B cell (primary cell): Measurements from ENCODE around the gene MYL10. TPM values are rescaled to one million over a fixed set of nuclear protein-coding genes. Genes with fewer than 3 reads are reported as not detected.

Experiments
- ATAC-seq: fragments of 200-7000 bp; cut with Tn5 transposase; one replicate; pipeline ENCODE4 v1.10.0; 2021; ENCODE audit warnings: low read depth, mild to moderate bottlenecking, moderate number of reproducible peaks, moderate library complexity
- CTCF ChIA-PET: fragments of 350-600 bp; sonication (Branson Sonifier 250); formaldehyde crosslinking; loops from one replicate; lab custom pipeline; 2021; ENCODE audit warnings: antibody characterized with exemption, inconsistent platforms; lab: Charles Lee
- POLR2A ChIA-PET: fragments of 350-600 bp; sonication (Branson Sonifier 250); formaldehyde crosslinking; loops from one replicate; lab custom pipeline; 2021; ENCODE audit warnings: antibody characterized with exemption; lab: Charles Lee
- DNase-seq: peaks from one replicate; pipeline ENCODE4 v3.0.0; 2013
- H2AFZ ChIP-seq: 2 replicates; pipeline ENCODE4 v1.6.1; 2012; ENCODE audit warnings: mild to moderate bottlenecking, low read depth, low read length; ENCODE audit not compliant: insufficient read depth, poor library complexity, severe bottlenecking
- H3K27ac ChIP-seq, 2 donors: 1 replicate in 1 of 2; 2 replicates in 1 of 2; pipeline ENCODE4 v1.5.1; 2012 to 2013; ENCODE audit warnings: low read length in 2 of 2, mild to moderate bottlenecking in 2 of 2, moderate library complexity in 1 of 2
- H3K27me3 ChIP-seq, 4 experiments: fragments of 200-600 bp in 1 of 4; sonication (generic) in 1 of 4; replicated peaks in 1 of 4; 1 replicate in 2 of 4; 2 replicates in 2 of 4; pipeline versions ENCODE4 v1.6.1 to v1.7.0; 2013 to 2016; ENCODE audit warnings: low read length in 3 of 4, mild to moderate bottlenecking in 2 of 4, mixed read lengths in 1 of 4, moderate library complexity in 1 of 4; ENCODE audit not compliant: insufficient read depth in 4 of 4, control insufficient read depth in 3 of 4; ENCODE audit errors: control extremely low read depth in 1 of 4
- H3K36me3 ChIP-seq, 2 experiments: replicated peaks in 1 of 2; 1 replicate in 1 of 2; 2 replicates in 1 of 2; pipeline versions ENCODE4 v1.6.1 to v1.7.1; 2013; ENCODE audit warnings: low read length in 1 of 2; ENCODE audit not compliant: insufficient read depth in 2 of 2, control insufficient read depth in 1 of 2; ENCODE audit errors: control extremely low read depth in 1 of 2, extremely low read depth in 1 of 2
- H3K4me1 ChIP-seq, 2 donors: fragments of 200-600 bp in 1 of 2; sonication (generic) in 1 of 2; 1 replicate in 1 of 2; 2 replicates in 1 of 2; pipeline versions ENCODE4 v1.5.1 to v1.6.1; 2013 to 2017; ENCODE audit warnings: low read length in 2 of 2; ENCODE audit not compliant: control insufficient read depth in 2 of 2, insufficient read depth in 2 of 2
- H3K4me2 ChIP-seq: replicated peaks from 2 replicates; pipeline ENCODE3; 2012; ENCODE audit warnings: mild to moderate bottlenecking, low read depth, low read length; ENCODE audit not compliant: poor library complexity, severe bottlenecking
- H3K4me3 ChIP-seq, 5 experiments: fragments of 200-600 bp in 1 of 5; sonication (generic) in 1 of 5; 1 replicate in 3 of 5; 2 replicates in 2 of 5; pipeline versions ENCODE4 v1.5.1 to v1.7.0; 2011 to 2016; ENCODE audit warnings: low read length in 4 of 5, mild to moderate bottlenecking in 4 of 5, low read depth in 2 of 5, control low read depth in 1 of 5, moderate library complexity in 1 of 5; ENCODE audit not compliant: insufficient read depth in 1 of 5; ENCODE audit errors: control extremely low read depth in 1 of 5, extremely low read depth in 1 of 5
- H3K79me2 ChIP-seq: fragments of 200-600 bp; sonication (generic); one replicate; pipeline ENCODE4 v1.6.0; 2016; ENCODE audit warnings: low read length; ENCODE audit not compliant: control insufficient read depth, insufficient read depth
- H3K9ac ChIP-seq: fragments of 200-600 bp; sonication (generic); 2 replicates; pipeline ENCODE4 v1.6.1; 2017; ENCODE audit warnings: mild to moderate bottlenecking, low read length, moderate library complexity
- H3K9me3 ChIP-seq, 3 donors: one replicate each; pipeline versions ENCODE4 v1.6.1 to v1.7.1; 2013; ENCODE audit warnings: low read length in 2 of 3; ENCODE audit not compliant: control insufficient read depth in 2 of 3, insufficient read depth in 1 of 3; ENCODE audit errors: control extremely low read depth in 1 of 3
- H4K20me1 ChIP-seq: 2 replicates; pipeline ENCODE4 v1.6.0; 2012; ENCODE audit warnings: mild to moderate bottlenecking, low read length; ENCODE audit not compliant: insufficient read depth, control insufficient read depth, poor library complexity, severe bottlenecking
- H3K27ac Mint-ChIP-seq: one replicate; pipeline ENCODE4 v1.8.0; 2021; ENCODE audit warnings: mixed read lengths
- H3K27me3 Mint-ChIP-seq: one replicate; pipeline ENCODE4 v1.8.0; 2021; ENCODE audit warnings: mixed read lengths
- H3K4me1 Mint-ChIP-seq: one replicate; pipeline ENCODE4 v1.8.0; 2021; ENCODE audit warnings: mixed read lengths
- H3K4me3 Mint-ChIP-seq: one replicate; pipeline ENCODE4 v1.8.0; 2021; ENCODE audit warnings: mixed read lengths
- H3K9me3 Mint-ChIP-seq: one replicate; pipeline ENCODE4 v1.8.0; 2022; ENCODE audit warnings: mixed read lengths; ENCODE audit not compliant: insufficient read depth
- CTCF ChIP-seq: fragments of 200-600 bp; IDR thresholded peaks from one replicate; pipeline ENCODE4 v1.8.0; 2022; ENCODE audit warnings: antibody characterized with exemption, mild to moderate bottlenecking
- EZH2 ChIP-seq: IDR thresholded peaks from 2 replicates; pipeline ENCODE4 v1.6.1; 2012; ENCODE audit warnings: borderline replicate concordance, low read depth, mild to moderate bottlenecking, moderate library complexity, low read length; ENCODE audit not compliant: insufficient read depth, poor library complexity, severe bottlenecking
- WGBS: methylation state at CpG from one replicate; pipeline ENCODE4 v1.1.5; 2013; ENCODE audit warnings: missing lambda C conversion rate; ENCODE audit not compliant: insufficient coverage; 5-methylcytosine and 5-hydroxymethylcytosine counted together
- intact Hi-C: fragments of 100-400 bp; cut with micrococcal nuclease; formaldehyde crosslinking; loops from one replicate; pipeline ENCODE4 v1.10.0; 2022
- polyA plus RNA-seq: library from polyadenylated mRNA; depleted of rRNA; stranded (reverse); fragments of >200 nt; gene quantifications from 2 replicates; pipeline ENCODE4 v1.2.3, GENCODE V29; 2012
- total RNA-seq, 2 donors: library from RNA; stranded (reverse); fragments of 120-200 nt in 1 of 2; gene quantifications; 1 replicate in 1 of 2; 2 replicates in 1 of 2; pipeline versions ENCODE4 v1.2.3 to v1.2.4, GENCODE V29; 2013 to 2022

The MYL10 gene
- total and polyA plus RNA-seq, 2 donors (not counting 1 experiment from before 2014, with no cell fraction given), result not detected

- no peak overlapping the region for H3K27ac ChIP-seq
- POLR2A ChIA-PET, result no interaction called here
- H3K27me3 ChIP-seq, result peaks cover 0 to 5% (median 0%) of the 10 kb centered on the region in 4 experiments
- H3K9me3 ChIP-seq, result peaks cover 0 to 7% (median 0%) of the 10 kb centered on the region in 3 donors
- no peaks in the 10 kb centered on the region for H3K79me2 ChIP-seq
- H3K4me1 ChIP-seq, result no peaks in the 10 kb centered on the region
- no peak for DNase-seq
- no peaks in the 10 kb centered on the region for H3K36me3 ChIP-seq
- no peak overlapping the region for H3K4me3 ChIP-seq
- Mint-ChIP-seq H3K9me3 (no peaks in the 10 kb centered on the region), H3K27me3 (peaks cover 14% of the 10 kb centered on the region), H3K4me3 (no peak overlapping the region), H3K4me1 (no peaks in the 10 kb centered on the region), H3K27ac (no peak overlapping the region)
- no peak overlapping the region for H2AFZ ChIP-seq
- no peak overlapping the region for H3K4me2 ChIP-seq
- no peaks in the 10 kb centered on the region for H4K20me1 ChIP-seq
- TF ChIP-seq EZH2 (no peak), CTCF (no peak)
- CTCF ChIA-PET, result no interaction called here
- no peak for ATAC-seq
- 77% methylated on average over 16 of the region's 18 CpGs for WGBS
- intact Hi-C loops, result no loop called here
- H3K9ac ChIP-seq, result no peak overlapping the region
Observed at GRCh38 chr7:101586078-101586905, 42.8 kb downstream of the MYL10 start.

- ATAC-seq, result no peak
- whole genome bisulfite sequencing, result 65% methylated on average over 3 of the region's 3 CpGs
- Histone ChIP-seq H3K79me2 (no peaks in the 10 kb centered on the region), H3K27me3 (peaks cover 0 to 5% (median 0%) of the 10 kb centered on the region in 4 experiments), H3K4me3 (no peak overlapping the region), H2AFZ (no peak overlapping the region), H3K36me3 (no peaks in the 10 kb centered on the region), H3K9me3 (peaks cover 0 to 7% (median 0%) of the 10 kb centered on the region in 3 donors), H3K4me1 (no peaks in the 10 kb centered on the region), H4K20me1 (no peaks in the 10 kb centered on the region), H3K4me2 (no peak overlapping the region), H3K9ac (no peak overlapping the region), H3K27ac (no peak overlapping the region)
- intact Hi-C loops, result no loop called here
- H3K4me3 Mint-ChIP-seq, result no peak overlapping the region
- no peak for DNase-seq
- no peaks in the 10 kb centered on the region for H3K4me1 Mint-ChIP-seq
- no peak overlapping the region for H3K27ac Mint-ChIP-seq
- H3K27me3 Mint-ChIP-seq, result peaks cover 19% of the 10 kb centered on the region
- ChIA-PET CTCF (no interaction called here), POLR2A (no interaction called here)
- TF ChIP-seq EZH2 (no peak), CTCF (no peak)
- H3K9me3 Mint-ChIP-seq, result no peaks in the 10 kb centered on the region
Observed at GRCh38 chr7:101582971-101583370, 46.1 kb downstream of the MYL10 start.
